Measurements from ENCODE around the gene SCUBE3.

- TF ChIP-seq CTCF (IDR thresholded peaks at IDR 0.05; ENCODE audit: poor library complexity) (no peak), EZH2 (IDR thresholded peaks at IDR 0.05; ENCODE audit: borderline replicate concordance) (no peak), EZH2phosphoT487 (IDR thresholded peaks at IDR 0.05; ENCODE audit: low read depth, severe bottlenecking, unreplicated experiment) (no peak)
These were observed 67.1 kb downstream of the SCUBE3 start for GRCh38 chr6:35280903-35281302.

Measured in hepatocyte (in vitro differentiated cells).